Activated T-cell treated with anti-CD3 and anti-CD28 coated beads, Interleukin-2, amount 50 U/mL, for 1 hour (primary cell): ENCODE data around the gene ATG5.
A peak's percentile ranks its signal among the peaks of the same experiment; 100 is the strongest.

Source experiments
- DNase-seq: peaks from one replicate; pipeline ENCODE4 v3.0.0-alpha.2; 2020

Gene ATG5

DNA sequence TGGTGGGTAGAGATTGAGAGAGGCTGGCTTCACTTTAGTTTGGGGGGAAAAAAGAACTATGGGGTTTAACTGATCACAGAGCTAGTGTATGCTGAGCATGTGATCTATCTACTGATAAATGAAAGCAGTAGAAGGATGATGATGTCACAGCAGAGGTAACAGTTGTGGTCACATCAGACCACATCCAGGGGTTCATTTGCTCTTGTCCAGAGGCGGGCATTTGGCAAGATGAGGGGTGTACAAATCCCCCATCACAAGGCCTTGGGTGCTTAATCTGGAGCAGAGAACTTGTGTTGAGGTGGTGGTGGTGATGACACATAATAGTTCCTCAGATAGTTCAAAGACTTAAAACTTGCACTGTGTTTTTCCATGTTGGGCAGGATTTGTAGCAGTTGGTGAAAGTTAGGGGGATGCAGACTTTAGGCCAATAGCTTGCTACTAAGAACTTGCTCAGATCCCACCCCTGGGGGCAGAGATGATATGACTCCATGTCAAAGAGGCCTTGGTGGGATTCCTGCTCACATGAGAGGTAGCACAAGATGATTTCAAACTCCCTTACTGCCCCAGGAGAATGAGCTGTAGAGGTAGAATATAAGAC is 176.0 kb downstream of the ATG5 start:
- DNase-seq: no peak

DNA sequence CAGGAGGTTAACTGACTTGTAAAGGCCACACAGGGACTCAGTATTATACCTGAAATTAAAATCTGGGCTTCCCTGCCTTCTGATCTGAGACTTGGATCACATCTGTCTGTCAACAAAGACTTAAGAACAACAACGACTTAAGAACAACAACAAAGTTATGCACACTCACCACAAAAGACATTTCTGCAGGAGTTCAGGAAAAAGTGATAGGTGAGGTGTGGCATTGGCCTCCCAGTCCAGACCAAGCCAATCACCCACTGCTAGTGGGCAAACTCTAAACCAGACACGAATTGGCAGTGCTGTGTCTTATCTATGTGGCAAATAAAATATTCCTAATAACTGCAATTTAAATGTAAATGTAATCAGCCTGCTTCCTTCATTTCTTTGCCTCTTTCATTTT is 178.1 kb downstream of the ATG5 start:
- no peak for DNase-seq

DNA sequence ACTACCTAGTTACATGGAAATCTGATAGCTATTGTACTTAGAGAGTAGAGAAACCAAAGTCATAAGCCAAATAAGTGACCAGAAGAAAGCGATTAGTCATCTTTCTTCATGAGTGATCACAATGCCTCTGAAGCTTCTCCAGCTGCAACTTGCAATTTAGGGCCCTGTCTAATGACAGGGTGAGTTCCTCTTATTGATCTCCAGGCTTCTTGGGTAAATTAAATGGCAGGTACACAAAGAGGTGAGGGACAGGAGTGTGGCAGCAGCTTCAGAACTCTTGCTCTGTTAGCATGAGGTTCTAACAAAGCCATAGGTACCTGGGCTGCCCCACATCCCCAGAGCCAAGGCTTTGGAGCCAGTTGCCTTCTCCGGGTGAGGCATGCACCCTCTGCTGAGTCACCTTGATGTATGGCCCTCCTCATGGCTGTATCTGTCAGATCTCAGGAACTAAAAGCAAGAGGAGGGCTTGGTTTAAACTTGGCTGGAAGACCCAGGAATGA is 178.7 kb downstream of the ATG5 start:
- no peak for DNase-seq

DNA sequence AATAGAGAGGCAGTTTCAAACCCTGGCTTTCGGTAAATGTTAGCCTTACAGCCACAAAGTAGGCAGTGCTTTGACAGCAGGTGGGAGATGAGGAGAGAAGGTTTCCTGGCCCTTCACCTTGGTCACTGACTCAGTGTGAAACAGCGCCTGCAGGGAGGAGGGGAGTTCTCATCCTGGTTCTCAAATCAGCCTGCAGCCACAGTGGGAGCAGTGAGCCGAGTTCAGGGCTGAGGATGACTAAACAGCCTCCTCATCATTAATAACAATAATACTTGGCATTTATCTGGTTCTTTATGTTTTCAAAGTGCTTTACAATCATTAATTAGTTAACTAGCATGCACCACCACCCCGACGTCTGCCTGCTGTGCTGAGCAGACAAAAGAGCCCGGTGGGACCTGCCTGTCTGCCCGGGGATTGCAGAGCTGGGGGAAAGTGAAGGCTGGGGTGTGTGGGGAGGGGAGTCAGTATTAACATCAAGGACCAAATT is 179.8 kb downstream of the ATG5 start:
- DNase-seq: no peak

DNA sequence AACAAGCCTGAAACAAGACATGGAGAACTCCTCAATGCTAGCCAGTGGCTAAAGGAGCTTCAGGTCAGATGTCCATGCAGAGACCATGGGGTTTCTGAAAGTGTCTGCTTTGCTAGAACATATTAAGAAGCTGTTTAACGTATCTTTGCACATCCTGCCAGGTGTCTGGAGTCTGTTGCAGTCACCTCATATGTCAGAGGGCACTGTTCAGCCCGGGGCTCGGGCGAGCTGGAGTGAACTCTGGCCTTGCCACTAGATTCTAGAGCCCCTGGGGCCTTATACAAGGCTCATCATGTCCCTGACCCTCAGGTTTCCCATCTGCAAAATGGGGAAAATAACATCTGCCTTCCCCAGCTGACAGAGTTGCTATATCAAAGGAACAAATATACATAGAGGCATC is 180.4 kb downstream of the ATG5 start:
- DNase-seq: no peak

DNA sequence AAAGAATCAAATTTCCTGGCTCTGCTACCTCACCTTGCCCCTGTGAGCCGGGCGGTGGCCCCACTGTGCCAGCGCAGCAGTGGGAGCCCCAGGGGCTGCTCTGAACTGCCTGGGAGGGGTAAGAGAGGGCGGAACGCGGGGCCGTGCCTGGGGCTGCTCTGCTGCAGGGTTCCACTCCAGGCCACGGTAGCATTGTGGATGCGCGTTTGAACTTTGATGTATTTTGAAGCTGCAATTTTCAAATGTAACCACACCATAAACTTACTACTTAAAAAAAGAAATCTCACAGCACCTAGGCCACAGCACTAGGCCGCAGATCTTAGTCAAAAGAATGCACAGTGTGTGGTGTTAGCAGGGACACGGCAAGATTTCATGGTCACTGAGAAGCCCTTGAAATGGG is 181.9 kb downstream of the ATG5 start:
- no peak for DNase-seq

DNA sequence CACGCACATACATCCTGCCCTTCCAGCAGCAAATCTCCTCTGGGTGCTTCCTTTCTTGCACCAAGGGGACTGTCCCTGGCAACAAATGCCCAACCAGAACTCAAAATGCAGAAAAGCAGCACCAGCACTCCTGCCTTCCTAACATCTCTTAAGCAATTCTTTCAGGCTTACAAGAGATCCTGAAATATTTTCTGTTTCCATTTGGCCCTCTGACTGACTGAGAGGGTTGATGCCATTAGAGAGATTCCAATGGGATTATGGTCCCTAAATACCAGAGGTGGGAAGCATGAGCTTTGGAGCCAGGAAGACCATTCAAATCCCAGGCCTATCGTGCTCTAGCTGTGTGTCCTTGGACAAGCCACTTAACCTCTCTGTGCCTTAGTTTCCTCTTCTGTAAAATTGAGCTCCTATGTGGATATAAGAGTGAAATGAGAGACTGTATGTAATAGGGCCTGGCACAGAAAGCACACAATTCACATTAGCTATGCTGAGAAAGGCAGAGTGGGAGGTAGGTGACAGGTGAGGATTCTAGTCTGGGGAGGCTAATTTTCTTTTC is 182.6 kb downstream of the ATG5 start:
- DNase-seq: no peak

DNA sequence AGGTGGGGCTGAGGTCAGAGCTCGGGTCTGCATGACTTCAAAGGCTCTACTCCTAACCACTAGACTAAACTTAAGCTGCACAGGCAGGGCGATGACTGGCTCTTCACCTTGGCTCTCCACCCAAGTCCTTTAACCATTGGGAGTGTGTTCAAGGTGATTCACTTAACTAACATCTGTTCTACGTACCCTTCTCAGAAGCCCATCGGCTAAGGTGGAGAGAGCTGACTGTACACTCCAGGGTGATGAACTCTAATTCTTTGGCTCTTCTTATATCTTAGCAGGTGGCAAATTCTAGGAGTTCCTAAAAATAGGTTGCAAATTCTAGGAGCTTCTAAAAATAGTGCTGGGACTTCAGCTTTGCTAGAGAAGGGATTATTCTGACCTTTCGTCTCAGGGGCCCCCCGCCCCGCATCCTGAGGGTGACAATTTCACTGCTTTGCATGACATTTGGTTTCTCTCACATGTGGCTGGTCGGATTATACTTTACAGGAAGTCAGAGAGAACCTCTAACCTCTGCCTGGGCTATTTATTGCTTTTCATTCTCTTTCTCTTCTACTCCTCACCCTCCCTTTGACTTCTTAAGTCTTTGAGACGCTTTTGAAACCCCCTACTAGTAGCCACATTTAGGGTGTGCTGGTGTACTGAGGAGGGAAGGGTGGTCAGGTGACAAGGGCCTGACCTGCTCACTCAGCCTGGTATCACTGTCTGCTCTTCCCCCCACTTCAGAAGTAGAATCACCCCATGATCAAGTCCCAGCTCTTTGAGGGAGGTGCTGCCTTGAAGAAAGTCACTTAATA is 183.9 kb downstream of the ATG5 start:
- peak; percentile 39 for DNase-seq

DNA sequence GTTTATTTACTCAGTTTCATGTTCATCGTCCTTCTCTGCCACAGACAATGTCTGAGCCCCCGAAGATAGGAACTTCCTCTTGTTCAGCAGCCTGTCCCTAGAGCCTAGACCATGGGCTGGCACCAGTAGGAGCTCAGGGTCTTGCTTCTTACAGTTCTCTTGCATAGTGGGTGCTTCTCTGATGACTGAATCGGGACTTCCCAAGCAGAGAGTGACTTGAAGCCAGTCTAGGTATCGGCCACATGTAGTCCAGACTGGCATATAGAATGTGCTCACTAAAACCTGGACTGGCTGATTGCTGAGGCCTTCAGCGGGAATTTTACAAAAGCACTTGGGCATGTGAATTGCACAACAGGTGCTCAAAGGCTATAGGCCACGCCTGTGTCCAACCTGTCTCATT is 187.4 kb downstream of the ATG5 start:
- no peak for DNase-seq

DNA sequence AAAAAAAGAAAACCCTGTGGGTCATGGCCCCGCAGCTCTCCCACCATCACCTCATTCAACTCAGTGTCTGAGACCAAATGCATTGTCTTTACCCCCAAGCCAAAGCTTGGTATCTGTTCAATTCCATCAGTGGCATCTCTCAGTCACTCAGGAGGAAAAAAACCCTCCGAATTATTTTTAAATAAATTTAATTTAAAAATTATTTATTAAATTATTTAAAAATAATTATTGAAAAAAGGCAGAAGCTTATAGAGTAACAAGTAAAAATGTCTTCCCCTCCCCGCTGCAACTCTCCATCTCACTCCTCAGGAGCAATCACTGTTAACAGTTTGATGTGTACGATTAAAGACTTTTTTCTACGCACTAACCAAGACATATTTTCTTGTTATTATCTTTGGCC is 188.7 kb downstream of the ATG5 start:
- DNase-seq: no peak

DNA sequence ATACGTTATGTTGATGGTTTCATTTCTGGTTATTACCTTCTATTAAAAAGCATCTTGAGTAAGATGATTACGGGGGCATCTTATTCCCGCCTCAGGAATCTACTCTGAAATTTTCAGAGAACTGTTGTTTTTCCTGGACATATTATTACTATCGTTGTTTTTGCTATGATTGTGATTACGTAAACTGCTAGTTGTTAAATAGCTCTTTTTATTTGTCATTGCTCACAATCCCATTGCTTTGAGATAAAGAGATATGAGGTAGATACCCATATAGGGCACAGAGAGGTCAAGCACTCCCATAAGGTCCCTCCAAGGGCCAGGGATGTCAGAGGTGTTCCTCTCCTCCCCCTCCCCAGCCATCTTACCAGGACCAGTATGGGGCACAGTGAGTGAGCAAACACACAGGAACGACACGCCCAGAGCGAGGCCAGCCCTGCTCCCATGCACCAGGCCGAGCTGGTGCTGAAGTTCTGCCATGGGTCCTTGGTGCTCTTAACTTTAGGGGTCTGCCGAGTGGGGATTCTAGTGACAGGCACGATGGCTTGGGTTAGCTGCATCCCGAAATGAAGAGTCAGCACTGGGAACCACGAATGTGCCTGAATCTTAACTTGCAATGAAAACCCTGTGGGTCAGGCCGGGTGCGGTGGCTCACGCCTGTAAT is 189.5 kb downstream of the ATG5 start:
- DNase-seq: no peak

DNA sequence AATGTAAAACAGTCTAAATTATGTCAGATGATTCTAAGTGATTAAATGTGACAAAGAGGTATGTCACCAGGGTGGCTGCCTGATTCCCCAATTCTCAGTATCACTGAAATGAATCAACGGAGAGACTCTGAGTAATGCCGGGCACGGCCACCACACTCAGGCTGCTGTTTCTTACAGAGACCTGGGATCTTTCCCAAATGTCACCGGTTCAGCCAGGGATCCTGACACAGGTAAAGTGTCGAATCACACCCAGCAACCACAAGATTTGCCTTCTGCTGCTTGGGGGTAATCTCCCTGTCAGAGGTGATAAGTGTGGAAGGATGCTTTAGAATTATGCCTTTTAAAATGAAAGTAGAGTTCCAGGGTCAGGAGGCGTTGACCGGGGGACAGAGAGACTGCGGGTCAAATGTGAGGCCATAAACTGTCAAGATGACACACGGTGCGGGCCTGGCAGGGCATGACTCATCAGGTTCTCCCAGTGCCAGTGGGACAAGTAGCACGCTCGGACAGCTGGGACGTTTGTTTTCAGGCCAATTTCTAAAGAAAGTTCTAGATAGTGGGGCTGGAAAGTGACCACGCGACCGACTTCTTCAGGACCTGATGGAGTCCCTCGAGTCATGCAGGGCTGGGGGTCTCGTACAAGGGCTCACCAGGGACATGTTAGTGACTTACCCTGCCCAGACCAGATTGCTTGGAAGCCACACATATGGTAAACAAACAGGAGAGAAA is 190.5 kb downstream of the ATG5 start:
- no peak for DNase-seq
